C4-2B (cell line): Measurements from ENCODE around the gene MED6.

Experiments
- H3K27ac ChIP-seq: fragments of 450-650 bp; 2 replicates; pipeline ENCODE4 v1.5.1; 2017
- ZFX ChIP-seq: fragments of 450-650 bp; IDR thresholded peaks from 2 replicates; pipeline ENCODE4 v1.6.1; 2017
- TF ChIP-seq, protein P1 (sequence below): fragments of 450-650 bp; conservative IDR thresholded peaks from 2 replicates; pipeline ENCODE4 v1.5.1; 2017; ENCODE audit warnings: mild to moderate bottlenecking

The MED6 gene

DNA sequence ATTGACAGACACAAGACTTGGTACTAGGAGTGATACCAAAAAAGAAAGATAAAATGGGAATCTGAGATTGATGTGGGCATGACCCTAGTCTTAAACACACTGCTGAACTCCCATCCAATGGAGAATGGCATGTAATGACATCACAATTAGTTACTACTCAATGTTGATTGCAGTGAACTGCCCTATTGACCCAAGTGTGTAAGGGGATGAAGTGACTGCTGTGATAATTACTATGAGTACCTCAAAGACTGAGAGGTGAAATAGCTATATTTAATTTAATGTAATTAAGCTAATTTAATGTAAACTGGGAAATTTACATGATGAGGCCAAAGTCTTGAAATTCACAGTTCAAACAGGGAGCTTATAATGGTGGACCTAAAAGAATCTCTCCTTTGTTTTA is 65.6 kb downstream of the MED6 start, which contains the start of gene ADAM20:
ADAM20 (minus strand) TSS at position 101 of the 400 bp plus-strand sequence. CDS start 10,247 bp downstream, outside the sequence.
- no peak within 1 kb of the TSS for H3K27ac ChIP-seq
- no peak for TF ChIP-seq ZFX
- TF ChIP-seq, protein P1, sequence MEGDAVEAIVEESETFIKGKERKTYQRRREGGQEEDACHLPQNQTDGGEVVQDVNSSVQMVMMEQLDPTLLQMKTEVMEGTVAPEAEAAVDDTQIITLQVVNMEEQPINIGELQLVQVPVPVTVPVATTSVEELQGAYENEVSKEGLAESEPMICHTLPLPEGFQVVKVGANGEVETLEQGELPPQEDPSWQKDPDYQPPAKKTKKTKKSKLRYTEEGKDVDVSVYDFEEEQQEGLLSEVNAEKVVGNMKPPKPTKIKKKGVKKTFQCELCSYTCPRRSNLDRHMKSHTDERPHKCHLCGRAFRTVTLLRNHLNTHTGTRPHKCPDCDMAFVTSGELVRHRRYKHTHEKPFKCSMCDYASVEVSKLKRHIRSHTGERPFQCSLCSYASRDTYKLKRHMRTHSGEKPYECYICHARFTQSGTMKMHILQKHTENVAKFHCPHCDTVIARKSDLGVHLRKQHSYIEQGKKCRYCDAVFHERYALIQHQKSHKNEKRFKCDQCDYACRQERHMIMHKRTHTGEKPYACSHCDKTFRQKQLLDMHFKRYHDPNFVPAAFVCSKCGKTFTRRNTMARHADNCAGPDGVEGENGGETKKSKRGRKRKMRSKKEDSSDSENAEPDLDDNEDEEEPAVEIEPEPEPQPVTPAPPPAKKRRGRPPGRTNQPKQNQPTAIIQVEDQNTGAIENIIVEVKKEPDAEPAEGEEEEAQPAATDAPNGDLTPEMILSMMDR = no peak
